GM12878 (cell line): ENCODE results near the gene SIGLEC6. TPM values are rescaled to one million over a fixed set of nuclear protein-coding genes. Genes with fewer than 3 reads are reported as not detected.

ENCODE experiments used
- ATAC-seq: fragments of 200-7000 bp; cut with Tn5 transposase; 3 replicates; pipeline ENCODE4 v1.9.1; 2020; ENCODE audit warnings: mild to moderate bottlenecking, moderate library complexity
- BruUV-seq: library from RNA; stranded (reverse); fragments of 400-500 nt; replicated peaks from 2 replicates; lab custom pipeline; 2021; lab: Mats Ljungman, UMichigan
- CTCF ChIA-PET: fragments of 300-600 bp; sonication (Branson Sonifier 250); formaldehyde crosslinking; extraction: SDS; loops from one replicate; lab custom pipeline; 2021; ENCODE audit warnings: inconsistent platforms; lab: Yijun Ruan, JAX
- POLR2A ChIA-PET: fragments of 350-600 bp; formaldehyde crosslinking; extraction: SDS; loops from one replicate; lab custom pipeline; 2021; ENCODE audit warnings: inconsistent platforms; lab: Charles Lee
- RAD21 ChIA-PET: fragments of 300-600 bp; sonication (Branson Sonifier 250); formaldehyde crosslinking; loops from one replicate; lab custom pipeline; 2023; ENCODE audit warnings: antibody characterized with exemption; ENCODE audit not compliant: unreplicated experiment; lab: Charles Lee
- SMC1A ChIA-PET: fragments of 300-600 bp; sonication (Branson Sonifier 250); formaldehyde crosslinking; loops from one replicate; lab custom pipeline; 2023; ENCODE audit not compliant: unreplicated experiment, uncharacterized antibody; lab: Charles Lee
- DNase-seq: peaks from one replicate; pipeline ENCODE4 v3.0.0-alpha.2; 2011; ENCODE audit warnings: low read depth, low spot score
- FAIRE-seq: peaks from 3 replicates; lab custom pipeline; 2011; peaks lifted over from hg19 to GRCh38; lab: Jason Lieb, UNC
- H2AFZ ChIP-seq: 2 replicates; pipeline ENCODE4 v1.6.0; 2011; ENCODE audit warnings: low read depth, low read length, control low read depth; ENCODE audit not compliant: control insufficient read depth
- H3K27ac ChIP-seq: 2 replicates; pipeline ENCODE4 v1.5.1; 2011; ENCODE audit warnings: control low read depth; ENCODE audit not compliant: control insufficient read depth, insufficient read depth
- H3K27me3 ChIP-seq, 2 experiments: replicated peaks in 1 of 2; 2 replicates each; pipeline versions ENCODE4 v1.6.0 to v1.6.1; 2011; ENCODE audit warnings: low read length in 1 of 2; ENCODE audit not compliant: control insufficient read depth in 2 of 2, insufficient read depth in 2 of 2
- H3K36me3 ChIP-seq, 2 experiments: 2 replicates each; pipeline ENCODE4 v1.5.1; 2011; ENCODE audit warnings: low read length in 1 of 2; ENCODE audit not compliant: control insufficient read depth in 2 of 2, insufficient read depth in 2 of 2
- H3K4me1 ChIP-seq: 2 replicates; pipeline ENCODE4 v1.6.1; 2011; ENCODE audit warnings: mild to moderate bottlenecking, low read length, moderate library complexity, mixed read lengths; ENCODE audit not compliant: control insufficient read depth, insufficient read depth
- H3K4me2 ChIP-seq: 2 replicates; pipeline ENCODE4 v1.6.0; 2011; ENCODE audit warnings: control low read depth; ENCODE audit not compliant: control insufficient read depth, insufficient read depth
- H3K4me3 ChIP-seq: fragments of 200-600 bp; sonication (generic); 2 replicates; pipeline ENCODE4 v1.5.1; 2016
- H3K79me2 ChIP-seq: 2 replicates; pipeline ENCODE4 v1.6.0; 2011; ENCODE audit warnings: low read length; ENCODE audit not compliant: control insufficient read depth, insufficient read depth
- H3K9ac ChIP-seq: 2 replicates; pipeline ENCODE4 v1.8.0; 2011; ENCODE audit warnings: low read length, control low read depth, mixed read lengths; ENCODE audit not compliant: control insufficient read depth, insufficient read depth
- H3K9me3 ChIP-seq: replicated peaks from 3 replicates; pipeline ENCODE4 v1.5.1; 2011; ENCODE audit warnings: mild to moderate bottlenecking, low read length; ENCODE audit not compliant: control insufficient read depth, insufficient read depth
- H4K20me1 ChIP-seq: 2 replicates; pipeline ENCODE4 v1.6.0; 2011; ENCODE audit not compliant: control insufficient read depth, insufficient read depth
- ASH2L ChIP-seq: fragments of 300-600, 200-600 bp; sonication (generic); IDR thresholded peaks from 2 replicates; pipeline ENCODE4 v1.6.1; 2017; ENCODE audit warnings: low read depth, mild to moderate bottlenecking, borderline replicate concordance
- CEBPB ChIP-seq, 2 experiments: fragments of 150-350 bp in 1 of 2; IDR thresholded peaks; 2 replicates each; pipeline ENCODE4 v1.6.1; 2012 to 2014; ENCODE audit warnings: low read depth in 2 of 2, low read length in 2 of 2, borderline replicate concordance in 1 of 2, inconsistent platforms in 1 of 2
- CREM ChIP-seq: IDR thresholded peaks from 2 replicates; pipeline ENCODE4 v1.6.1; 2014; ENCODE audit warnings: antibody characterized with exemption, low read depth
- EED ChIP-seq: sonication (generic); IDR thresholded peaks from 2 replicates; pipeline ENCODE4 v1.6.1; 2016; ENCODE audit warnings: antibody characterized with exemption, low read depth
- GATAD2B ChIP-seq: fragments of 450-650 bp; conservative IDR thresholded peaks from 2 replicates; pipeline ENCODE4 v1.6.1; 2017; ENCODE audit warnings: low read depth, mild to moderate bottlenecking, moderate library complexity
- JUNB ChIP-seq: IDR thresholded peaks from 2 replicates; pipeline ENCODE4 v1.6.1; 2016; ENCODE audit warnings: antibody characterized with exemption, mild to moderate bottlenecking
- MXI1 ChIP-seq: fragments of 150-350 bp; IDR thresholded peaks from 2 replicates; pipeline ENCODE4 v1.6.1; 2011; ENCODE audit warnings: low read depth, mild to moderate bottlenecking, inconsistent platforms, low read length, improper control_type of control experiment
- MYC ChIP-seq: IDR thresholded peaks from 2 replicates; pipeline ENCODE4 v1.6.1; 2011; ENCODE audit warnings: mild to moderate bottlenecking, low read length, moderate library complexity, inconsistent platforms; ENCODE audit not compliant: insufficient read depth, insufficient replicate concordance, insufficient read length, severe bottlenecking
- STAT1 ChIP-seq: fragments of 450-650 bp; conservative IDR thresholded peaks from 2 replicates; pipeline ENCODE4 v1.6.1; 2014; ENCODE audit warnings: antibody characterized with exemption, mild to moderate bottlenecking
- TAF1 ChIP-seq: IDR thresholded peaks from 2 replicates; pipeline ENCODE4 v1.6.1; 2011; ENCODE audit warnings: mild to moderate bottlenecking, low read depth, low read length, borderline replicate concordance
- ZNF687 ChIP-seq: fragments of 450-650 bp; IDR thresholded peaks from 2 replicates; pipeline ENCODE4 v1.6.1; 2017; ENCODE audit warnings: mild to moderate bottlenecking, moderate library complexity
- WGBS: methylation state at CpG from one replicate; pipeline ENCODE4 v1.1.6; 2016; ENCODE audit warnings: low lambda C conversion rate; ENCODE audit not compliant: insufficient replicate concordance, insufficient coverage; ENCODE audit errors: missing lambda C conversion rate; 5-methylcytosine and 5-hydroxymethylcytosine counted together
- in situ Hi-C: fragments of 300-500 bp; cut with MboI; formaldehyde crosslinking; loops from 9 replicates; pipeline ENCODE4 v1.14.3; 2018; ENCODE audit warnings: mixed read lengths
- intact Hi-C: fragments of 100-400 bp; cut with micrococcal nuclease; formaldehyde crosslinking; loops from one replicate; pipeline ENCODE4 v1.14.2; 2022; ENCODE audit not compliant: unreplicated experiment
- polyA plus RNA-seq, 11 experiments: library from polyadenylated mRNA; depleted of rRNA in 4 of 11; unstranded in 6 of 11; stranded (reverse) in 5 of 11; fragments of >200 nt; fragmentation: Nextera tagmentation in 4 of 11; fragmentation: Illumina TruSeq in 1 of 11; extraction: Ambion mirVana in 4 of 11; extraction: Trizol in 1 of 11; gene quantifications; 1 replicate in 1 of 11; 2 replicates in 10 of 11; pipeline versions ENCODE4 v1.2.1 to v1.2.3, GENCODE V29; 2011 to 2016; ENCODE audit warnings: inconsistent platforms in 2 of 11, missing spikeins in 2 of 11, low read depth in 1 of 11
- total RNA-seq, 4 experiments: library from RNA; depleted of rRNA in 3 of 4; stranded (reverse); fragments of >200 nt in 3 of 4; fragmentation: Illumina TruSeq in 1 of 4; extraction: Trizol in 1 of 4; gene quantifications; 2 replicates each; pipeline versions ENCODE4 v1.2.1 to v1.2.3, GENCODE V29; 2013 to 2021

The SIGLEC6 gene
- total and polyA plus RNA-seq, 10 of the 15 experiments (the other 5 are each of a cell fraction or from before 2014, with no cell fraction given): 0.08 to 0.40 (median 0.27) TPM; not detected in 2

DNA sequence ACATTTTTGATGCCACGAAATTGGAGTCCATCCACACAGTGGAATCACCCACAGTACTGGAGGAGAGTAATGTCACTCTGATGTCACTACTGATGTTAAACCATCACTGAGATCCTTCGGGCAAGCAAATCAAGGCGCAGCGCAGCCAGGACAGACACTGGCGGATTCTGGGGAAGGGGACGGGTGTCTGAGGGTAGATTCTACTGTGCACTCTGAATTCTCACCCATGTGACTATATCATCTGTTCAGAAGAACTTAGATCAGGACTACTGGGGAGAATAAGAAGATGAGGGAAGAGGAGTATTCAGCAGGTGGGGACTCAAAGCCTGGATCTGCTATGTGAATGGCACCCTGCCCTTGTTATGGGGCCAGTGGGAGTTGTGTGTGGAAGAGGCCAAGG, 12.6 kb upstream of the SIGLEC6 start:
- no TSS peak for BruUV-seq
- Histone ChIP-seq H3K9ac (no peak overlapping the region), H3K27ac (no peak overlapping the region), H3K4me2 (no peak overlapping the region), H3K36me3 (no peaks in the 10 kb centered on the region), H2AFZ (no peak overlapping the region), H4K20me1 (no peaks in the 10 kb centered on the region), H3K9me3 (no peaks in the 10 kb centered on the region), H3K4me3 (no peak overlapping the region), H3K27me3 (no peaks in the 10 kb centered on the region), H3K79me2 (no peaks in the 10 kb centered on the region), H3K4me1 (peaks cover 24% of the 10 kb centered on the region)
- intact Hi-C loops: no loop called here
- in situ Hi-C loops: no loop called here
- ChIA-PET RAD21 (no interaction called here), CTCF (interaction anchor here (1.2 kb wide), 1 partner anchor 28 kb away, joined by 3 read pairs; no protein-coding TSS in a partner anchor), SMC1A (no interaction called here), POLR2A (no interaction called here)
- no peak for ATAC-seq
- no peak for TF ChIP-seq MXI1
- TF ChIP-seq JUNB: no peak
- no peak for TF ChIP-seq GATAD2B
- TF ChIP-seq CREM: no peak
- no peak for TF ChIP-seq ASH2L
- no peak for TF ChIP-seq EED
- TF ChIP-seq MYC: no peak
- TF ChIP-seq STAT1: no peak
- no peak for TF ChIP-seq CEBPB (IDR thresholded peaks at IDR 0.05; ENCODE audit: borderline replicate concordance in 1 of 2, low read depth in 2 of 2, low read length in 2 of 2)
- no peak for TF ChIP-seq TAF1
- TF ChIP-seq ZNF687: no peak
- FAIRE-seq: no peak
- 48% methylated on average over 6 of the region's 6 CpGs for WGBS
- no peak for DNase-seq
